ENCODE data around the gene C4orf50.

The C4orf50 gene

GRCh38 chr4:5918331-5918985 is 99.8 kb downstream of the C4orf50 start:
- Histone ChIP-seq H3K9me3 (no peaks in the 10 kb centered on the region), H3K4me1 (no peaks in the 10 kb centered on the region; the same call in 1 of the 2 replicates), H3K4me3 (ENCODE audit: low read depth, low read length) (no peak overlapping the region), H3K27me3 (no peaks in the 10 kb centered on the region), H3K36me3 (no peaks in the 10 kb centered on the region)
- no peak for DNase-seq
- TF ChIP-seq CTCF (IDR thresholded peaks at IDR 0.05; ENCODE audit: low read depth, low read length) = no peak

- H3K36me3 ChIP-seq = no peaks in the 10 kb centered on the region
These were observed 100.6 kb downstream of the C4orf50 start for GRCh38 chr4:5917672-5918071.

GRCh38 chr4:5916229-5916628 is 102.0 kb downstream of the C4orf50 start:
- no peak for DNase-seq
- Histone ChIP-seq H3K4me1 (peaks cover 4% of the 10 kb centered on the region), H3K27me3 (no peaks in the 10 kb centered on the region), H3K4me3 (ENCODE audit: low read depth, low read length) (no peak overlapping the region), H3K36me3 (no peaks in the 10 kb centered on the region), H3K9me3 (no peaks in the 10 kb centered on the region)
- no peak for TF ChIP-seq CTCF (IDR thresholded peaks at IDR 0.05; ENCODE audit: low read depth, low read length)

More at GRCh38 chr4:5917672-5918071, 100.6 kb downstream of the C4orf50 start:
- no peak for DNase-seq
- TF ChIP-seq CTCF (IDR thresholded peaks at IDR 0.05; ENCODE audit: low read depth, low read length) = no peak
- Histone ChIP-seq H3K9me3 (no peaks in the 10 kb centered on the region), H3K4me3 (ENCODE audit: low read depth, low read length) (no peak overlapping the region), H3K27me3 (no peaks in the 10 kb centered on the region), H3K4me1 (peaks cover 4% of the 10 kb centered on the region)

GRCh38 chr4:5913454-5913853 is 104.8 kb downstream of the C4orf50 start:
- Histone ChIP-seq H3K4me1 (peaks cover 4% of the 10 kb centered on the region), H3K9me3 (no peaks in the 10 kb centered on the region), H3K4me3 (ENCODE audit: low read depth, low read length) (no peak overlapping the region), H3K36me3 (no peaks in the 10 kb centered on the region), H3K27me3 (no peaks in the 10 kb centered on the region)
- no peak for DNase-seq
- no peak for TF ChIP-seq CTCF (IDR thresholded peaks at IDR 0.05; ENCODE audit: low read depth, low read length)

- Histone ChIP-seq H3K27me3 (no peaks in the 10 kb centered on the region), H3K36me3 (no peaks in the 10 kb centered on the region), H3K4me1 (peaks cover 4% of the 10 kb centered on the region), H3K4me3 (ENCODE audit: low read depth, low read length) (no peak overlapping the region), H3K9me3 (no peaks in the 10 kb centered on the region)
- DNase-seq = peak; percentile 64
- no peak for TF ChIP-seq CTCF (IDR thresholded peaks at IDR 0.05; ENCODE audit: low read depth, low read length)
These were observed 105.6 kb downstream of the C4orf50 start for GRCh38 chr4:5912614-5913019.

- no peaks in the 10 kb centered on the region for H3K36me3 ChIP-seq
- H3K9me3 ChIP-seq = no peaks in the 10 kb centered on the region
- H3K4me3 ChIP-seq (ENCODE audit: low read depth, low read length) = no peak overlapping the region
- no peak for DNase-seq
- H3K27me3 ChIP-seq = no peaks in the 10 kb centered on the region
- H3K4me1 ChIP-seq = peaks cover 4% of the 10 kb centered on the region
- TF ChIP-seq CTCF (IDR thresholded peaks at IDR 0.05; ENCODE audit: low read depth, low read length) = no peak
These were observed 109.3 kb downstream of the C4orf50 start for GRCh38 chr4:5908876-5909427.
